ENCODE results near the gene SLC17A1.

DNA sequence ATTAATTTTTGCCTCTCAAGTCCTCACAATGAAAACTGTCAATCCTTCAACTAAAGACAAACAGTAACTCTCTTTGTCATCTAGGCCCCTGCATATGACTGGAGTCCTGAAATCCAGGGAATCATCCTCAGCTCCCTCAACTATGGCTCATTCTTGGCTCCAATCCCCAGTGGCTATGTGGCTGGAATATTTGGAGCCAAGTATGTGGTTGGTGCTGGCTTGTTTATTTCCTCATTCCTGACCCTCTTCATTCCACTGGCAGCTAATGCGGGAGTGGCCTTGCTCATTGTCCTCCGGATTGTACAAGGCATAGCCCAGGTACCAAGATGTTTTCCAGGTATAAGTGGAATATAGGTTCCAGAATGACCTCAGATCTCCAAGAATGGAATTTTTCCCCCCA is 61.9 kb downstream of the SLC17A1 start:
- TF ChIP-seq, protein P1, sequence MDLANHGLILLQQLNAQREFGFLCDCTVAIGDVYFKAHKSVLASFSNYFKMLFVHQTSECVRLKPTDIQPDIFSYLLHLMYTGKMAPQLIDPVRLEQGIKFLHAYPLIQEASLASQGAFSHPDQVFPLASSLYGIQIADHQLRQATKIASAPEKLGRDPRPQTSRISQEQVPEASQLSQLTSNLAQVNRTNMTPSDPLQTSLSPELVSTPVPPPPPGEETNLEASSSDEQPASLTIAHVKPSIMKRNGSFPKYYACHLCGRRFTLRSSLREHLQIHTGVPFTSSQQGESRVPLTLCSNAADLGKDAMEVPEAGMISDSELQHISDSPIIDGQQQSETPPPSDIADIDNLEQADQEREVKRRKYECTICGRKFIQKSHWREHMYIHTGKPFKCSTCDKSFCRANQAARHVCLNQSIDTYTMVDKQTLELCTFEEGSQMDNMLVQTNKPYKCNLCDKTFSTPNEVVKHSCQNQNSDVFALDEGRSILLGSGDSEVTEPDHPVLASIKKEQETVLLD (CRISPR knock-in tag; IDR thresholded peaks at IDR 0.05; ENCODE audit: low read depth): no peak
- no peak for TF ChIP-seq ZNF331 (CRISPR knock-in tag; IDR thresholded peaks at IDR 0.05)
- no peak for TF ChIP-seq HMG20B (CRISPR knock-in tag; conservative IDR thresholded peaks at IDR 0.05)
- TF ChIP-seq, protein P2, sequence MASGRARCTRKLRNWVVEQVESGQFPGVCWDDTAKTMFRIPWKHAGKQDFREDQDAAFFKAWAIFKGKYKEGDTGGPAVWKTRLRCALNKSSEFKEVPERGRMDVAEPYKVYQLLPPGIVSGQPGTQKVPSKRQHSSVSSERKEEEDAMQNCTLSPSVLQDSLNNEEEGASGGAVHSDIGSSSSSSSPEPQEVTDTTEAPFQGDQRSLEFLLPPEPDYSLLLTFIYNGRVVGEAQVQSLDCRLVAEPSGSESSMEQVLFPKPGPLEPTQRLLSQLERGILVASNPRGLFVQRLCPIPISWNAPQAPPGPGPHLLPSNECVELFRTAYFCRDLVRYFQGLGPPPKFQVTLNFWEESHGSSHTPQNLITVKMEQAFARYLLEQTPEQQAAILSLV (CRISPR knock-in tag; IDR thresholded peaks at IDR 0.05; ENCODE audit: borderline replicate concordance): no peak
- no peak for TF ChIP-seq YY1 (IDR thresholded peaks at IDR 0.05; ENCODE audit: insufficient read depth, insufficient replicate concordance, low read depth, low read length)
- TF ChIP-seq, protein P3, sequence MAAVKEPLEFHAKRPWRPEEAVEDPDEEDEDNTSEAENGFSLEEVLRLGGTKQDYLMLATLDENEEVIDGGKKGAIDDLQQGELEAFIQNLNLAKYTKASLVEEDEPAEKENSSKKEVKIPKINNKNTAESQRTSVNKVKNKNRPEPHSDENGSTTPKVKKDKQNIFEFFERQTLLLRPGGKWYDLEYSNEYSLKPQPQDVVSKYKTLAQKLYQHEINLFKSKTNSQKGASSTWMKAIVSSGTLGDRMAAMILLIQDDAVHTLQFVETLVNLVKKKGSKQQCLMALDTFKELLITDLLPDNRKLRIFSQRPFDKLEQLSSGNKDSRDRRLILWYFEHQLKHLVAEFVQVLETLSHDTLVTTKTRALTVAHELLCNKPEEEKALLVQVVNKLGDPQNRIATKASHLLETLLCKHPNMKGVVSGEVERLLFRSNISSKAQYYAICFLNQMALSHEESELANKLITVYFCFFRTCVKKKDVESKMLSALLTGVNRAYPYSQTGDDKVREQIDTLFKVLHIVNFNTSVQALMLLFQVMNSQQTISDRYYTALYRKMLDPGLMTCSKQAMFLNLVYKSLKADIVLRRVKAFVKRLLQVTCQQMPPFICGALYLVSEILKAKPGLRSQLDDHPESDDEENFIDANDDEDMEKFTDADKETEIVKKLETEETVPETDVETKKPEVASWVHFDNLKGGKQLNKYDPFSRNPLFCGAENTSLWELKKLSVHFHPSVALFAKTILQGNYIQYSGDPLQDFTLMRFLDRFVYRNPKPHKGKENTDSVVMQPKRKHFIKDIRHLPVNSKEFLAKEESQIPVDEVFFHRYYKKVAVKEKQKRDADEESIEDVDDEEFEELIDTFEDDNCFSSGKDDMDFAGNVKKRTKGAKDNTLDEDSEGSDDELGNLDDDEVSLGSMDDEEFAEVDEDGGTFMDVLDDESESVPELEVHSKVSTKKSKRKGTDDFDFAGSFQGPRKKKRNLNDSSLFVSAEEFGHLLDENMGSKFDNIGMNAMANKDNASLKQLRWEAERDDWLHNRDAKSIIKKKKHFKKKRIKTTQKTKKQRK (IDR thresholded peaks at IDR 0.05; ENCODE audit: low read length): no peak

Data from HepG2 (cell line).